Stimulated activated CD4-positive, alpha-beta T cell treated with anti-CD3 and anti-CD28 coated beads, Interleukin-12 subunit alpha, Interleukin-12 subunit beta, amount 100 ng/mL, for 4 hours (primary cell): ENCODE data around the gene MAML3.

Experiments
- DNase-seq: peaks from one replicate; pipeline ENCODE4 v3.0.0-alpha.2; 2020

Gene MAML3

GRCh38 chr4:140066031-140066930 lies 87.7 kb downstream of the MAML3 start:
- no peak for DNase-seq

GRCh38 chr4:140065393-140065792 lies 88.6 kb downstream of the MAML3 start:
- DNase-seq: no peak

GRCh38 chr4:140061659-140062289 lies 92.2 kb downstream of the MAML3 start:
- DNase-seq: no peak

- no peak for DNase-seq
These were observed 92.8 kb downstream of the MAML3 start for GRCh38 chr4:140061194-140061593.

- DNase-seq: no peak
These were observed 94.8 kb downstream of the MAML3 start for GRCh38 chr4:140059159-140059558.

GRCh38 chr4:140057701-140058100 lies 96.3 kb downstream of the MAML3 start:
- no peak for DNase-seq

- no peak for DNase-seq
These were observed 98.0 kb downstream of the MAML3 start for GRCh38 chr4:140056015-140056414.

- no peak for DNase-seq
These were observed 99.1 kb downstream of the MAML3 start for GRCh38 chr4:140054861-140055260.

- DNase-seq: no peak
These were observed 100.8 kb downstream of the MAML3 start for GRCh38 chr4:140053185-140053584.

GRCh38 chr4:140052050-140052449 lies 101.9 kb downstream of the MAML3 start:
- DNase-seq: peak; percentile 26

- no peak for DNase-seq
These were observed 103.9 kb downstream of the MAML3 start for GRCh38 chr4:140049849-140050637.

GRCh38 chr4:140049024-140049848 lies 104.7 kb downstream of the MAML3 start:
- no peak for DNase-seq

GRCh38 chr4:140048419-140048995 lies 105.5 kb downstream of the MAML3 start:
- no peak for DNase-seq

- no peak for DNase-seq
These were observed 106.2 kb downstream of the MAML3 start for GRCh38 chr4:140047786-140048185.

GRCh38 chr4:140047017-140047640 lies 106.9 kb downstream of the MAML3 start:
- DNase-seq: no peak

- DNase-seq: no peak
These were observed 107.4 kb downstream of the MAML3 start for GRCh38 chr4:140046543-140046942.

- no peak for DNase-seq
These were observed 108.0 kb downstream of the MAML3 start for GRCh38 chr4:140046016-140046415.

- no peak for DNase-seq
These were observed 109.6 kb downstream of the MAML3 start for GRCh38 chr4:140044337-140044902.

GRCh38 chr4:140042634-140043033 lies 111.3 kb downstream of the MAML3 start:
- DNase-seq: no peak

GRCh38 chr4:140038031-140038533 lies 115.9 kb downstream of the MAML3 start:
- DNase-seq: no peak
